Lower leg skin (tissue), 4 donors: ENCODE results near the gene CACNG8. TPM values are rescaled to one million over a fixed set of nuclear protein-coding genes. Genes with fewer than 3 reads are reported as not detected.
"Not testable (repeated sequence)": the region's sequence is repeated elsewhere in the genome, so short reads cannot be mapped to it uniquely, and the experiment has no call there.

Source experiments
- DNase-seq, 2 donors: peaks; one replicate each; pipeline ENCODE4 v3.0.0-alpha.2; 2019; ENCODE audit warnings: low spot score in 2 of 2
- H3K4me3 ChIP-seq: fragments of 200-600 bp; sonication (generic); 2 replicates; pipeline ENCODE4 v1.5.1; 2017; ENCODE audit warnings: mild to moderate bottlenecking, low read depth; ENCODE audit not compliant: poor library complexity, severe bottlenecking
- POLR2A ChIP-seq, 2 donors: fragments of 450-650 bp; IDR thresholded peaks; one replicate each; pipeline ENCODE4 v1.6.1; 2016 to 2017; ENCODE audit warnings: antibody characterized with exemption in 2 of 2, mild to moderate bottlenecking in 1 of 2, moderate library complexity in 1 of 2
- WGBS, 2 donors: methylation state at CpG; one replicate each; pipeline ENCODE4 v1.1.5; 2018; 5-methylcytosine and 5-hydroxymethylcytosine counted together
- intact Hi-C: fragments of 100-400 bp; cut with DNase I; formaldehyde crosslinking; loops from one replicate; pipeline ENCODE4 v1.15.0; 2023; ENCODE audit warnings: low total_unique reads
- microRNA counts, 2 donors: library from miRNA; unstranded; fragments of <30 nt; microRNA quantifications; one replicate each; lab custom pipeline; 2016
- total RNA-seq, 4 donors: library from RNA; depleted of rRNA; stranded (reverse); fragments of >200 nt; gene quantifications; one replicate each; pipeline ENCODE4 v1.1.0, GENCODE V29; 2016
- TF ChIP-seq, protein P1 (sequence below), 3 donors: fragments of 450-650 bp; IDR thresholded peaks; one replicate each; pipeline ENCODE4 v1.5.1; 2016; ENCODE audit warnings: antibody characterized with exemption in 3 of 3, mild to moderate bottlenecking in 3 of 3, moderate library complexity in 2 of 3

CACNG8 gene
- total RNA-seq, 4 donors from 2014 or later = 0.05 to 0.08 TPM; not detected in 2

DNA sequence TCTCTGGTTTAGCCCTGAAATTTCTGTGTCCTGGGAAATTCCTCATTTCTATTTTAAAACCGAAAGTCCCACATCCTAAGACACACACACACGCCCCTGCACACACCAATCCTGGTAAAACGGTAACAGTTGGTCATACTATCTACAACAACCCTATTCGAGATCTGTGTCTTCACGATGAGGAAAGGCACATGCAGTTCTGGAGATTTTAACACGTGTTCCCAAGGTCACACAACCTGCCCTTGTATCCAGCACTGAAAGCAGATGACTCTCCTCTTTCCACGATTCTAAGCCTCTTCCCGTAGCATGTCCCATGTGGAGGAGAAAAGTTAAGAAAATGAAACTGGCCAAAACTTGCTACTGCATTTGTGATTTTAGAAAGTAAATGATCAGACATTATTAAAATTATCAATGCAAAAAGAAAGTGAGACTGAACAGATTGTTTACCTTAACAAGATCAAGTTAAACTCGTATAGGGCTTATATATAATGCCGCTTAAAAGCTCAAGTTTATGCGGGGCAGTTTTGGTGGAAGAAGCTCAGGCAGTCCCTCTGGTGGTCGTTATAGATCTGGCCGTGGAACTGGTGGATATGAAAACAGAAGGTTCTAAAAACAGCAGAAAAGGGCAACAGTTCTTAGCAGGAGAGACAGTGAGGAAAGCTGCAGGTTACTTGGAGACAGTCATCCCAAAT, 68.3 kb downstream of the CACNG8 start:
- TF ChIP-seq POLR2A (IDR thresholded peaks at IDR 0.05) = no peak
- TF ChIP-seq, protein P1, sequence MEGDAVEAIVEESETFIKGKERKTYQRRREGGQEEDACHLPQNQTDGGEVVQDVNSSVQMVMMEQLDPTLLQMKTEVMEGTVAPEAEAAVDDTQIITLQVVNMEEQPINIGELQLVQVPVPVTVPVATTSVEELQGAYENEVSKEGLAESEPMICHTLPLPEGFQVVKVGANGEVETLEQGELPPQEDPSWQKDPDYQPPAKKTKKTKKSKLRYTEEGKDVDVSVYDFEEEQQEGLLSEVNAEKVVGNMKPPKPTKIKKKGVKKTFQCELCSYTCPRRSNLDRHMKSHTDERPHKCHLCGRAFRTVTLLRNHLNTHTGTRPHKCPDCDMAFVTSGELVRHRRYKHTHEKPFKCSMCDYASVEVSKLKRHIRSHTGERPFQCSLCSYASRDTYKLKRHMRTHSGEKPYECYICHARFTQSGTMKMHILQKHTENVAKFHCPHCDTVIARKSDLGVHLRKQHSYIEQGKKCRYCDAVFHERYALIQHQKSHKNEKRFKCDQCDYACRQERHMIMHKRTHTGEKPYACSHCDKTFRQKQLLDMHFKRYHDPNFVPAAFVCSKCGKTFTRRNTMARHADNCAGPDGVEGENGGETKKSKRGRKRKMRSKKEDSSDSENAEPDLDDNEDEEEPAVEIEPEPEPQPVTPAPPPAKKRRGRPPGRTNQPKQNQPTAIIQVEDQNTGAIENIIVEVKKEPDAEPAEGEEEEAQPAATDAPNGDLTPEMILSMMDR (IDR thresholded peaks at IDR 0.05) = no peak
- no peak overlapping the region for H3K4me3 ChIP-seq
- intact Hi-C loops = no loop called here
- WGBS, 2 donors = 35 to 44% methylated on average over 13 of the region's 13 CpGs
- no peak for DNase-seq

DNA sequence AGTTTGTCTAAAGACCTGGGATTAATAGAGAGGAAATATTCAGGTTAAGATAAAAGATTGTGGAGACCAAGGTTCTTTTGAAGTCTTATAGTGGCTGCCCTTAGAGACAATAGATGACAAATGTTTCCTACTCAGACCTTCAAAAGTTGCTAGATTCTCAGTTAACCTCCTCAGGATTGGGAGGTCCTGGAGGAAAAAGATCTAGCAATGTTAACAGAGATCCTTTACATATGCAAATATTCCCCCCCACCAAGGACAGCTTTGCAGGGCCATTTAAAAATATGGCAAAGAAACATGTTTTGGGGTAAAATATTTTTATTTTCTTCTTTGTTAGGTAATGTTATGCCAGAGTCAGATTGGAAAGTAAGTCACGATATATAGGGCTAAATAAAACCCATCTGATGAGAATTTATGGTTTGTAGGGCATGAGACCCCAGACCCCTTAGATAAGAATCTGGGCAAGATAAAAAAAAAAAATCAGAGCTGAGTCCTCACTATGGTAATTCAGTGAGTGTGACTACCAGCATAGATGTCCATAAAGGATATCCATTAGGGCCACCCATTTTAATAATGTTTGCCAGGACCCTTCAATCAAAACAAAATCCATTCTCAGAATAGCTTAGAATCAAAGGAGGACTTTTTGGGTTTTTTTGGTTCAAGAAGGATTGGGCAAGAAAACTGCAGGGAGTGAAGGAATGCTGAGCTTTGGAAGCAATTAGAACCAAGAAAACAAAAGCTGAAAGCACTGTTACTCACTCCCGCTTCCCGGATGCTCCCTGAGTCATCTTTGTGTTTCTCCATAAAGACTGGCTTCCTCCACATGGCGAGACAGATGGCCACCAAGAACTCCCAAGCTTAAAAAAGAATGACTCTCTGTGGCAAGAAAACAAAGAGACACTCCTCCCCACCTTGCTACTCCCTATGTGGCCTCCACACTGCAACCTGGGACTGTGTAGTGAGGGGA, 72.8 kb downstream of the CACNG8 start:
- 46 to 49% methylated on average over 4 of the region's 4 CpGs for WGBS, 2 donors
- no peak overlapping the region for H3K4me3 ChIP-seq
- DNase-seq = no peak
- intact Hi-C loops = no loop called here
- no peak for TF ChIP-seq POLR2A (IDR thresholded peaks at IDR 0.05)
- TF ChIP-seq, protein P1 (IDR thresholded peaks at IDR 0.05) = no peak

DNA sequence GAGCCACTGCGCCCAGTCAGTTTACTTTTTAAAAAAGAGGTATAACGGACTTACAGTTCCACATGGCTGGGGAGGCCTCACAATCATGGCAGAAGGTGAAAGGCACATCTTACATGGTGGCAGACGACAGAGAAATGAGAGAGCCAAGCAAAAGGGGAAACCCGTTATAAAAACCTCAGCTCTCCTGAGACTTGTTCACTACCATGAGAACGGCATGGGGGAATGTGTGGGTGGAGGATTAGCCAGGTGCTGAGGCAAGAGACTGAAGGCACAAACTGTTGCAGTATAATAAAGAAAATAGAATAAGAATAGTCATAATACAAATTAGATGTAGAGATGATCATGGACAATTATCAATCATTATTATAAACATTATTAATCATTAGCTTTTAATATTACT, 73.8 kb downstream of the CACNG8 start:
- H3K4me3 ChIP-seq, intact Hi-C loops, DNase-seq: not testable (repeated sequence)
- WGBS, 2 donors = 68 to 72% methylated on average over 5 of the region's 5 CpGs

MicroRNA genes within 50 kb of the gene (microRNA counts, 767-probe panel; counts per million panel counts)
- microRNA hsa-miR-935 (lab: Ali Mortazavi, UCI) = 0 to 358 counts per million in 2 donors

Other genes starting within 250 kb of the CACNG8 start
- gene NLRP12, start 138.6 kb upstream of the CACNG8 start, total RNA-seq = under 1 TPM in 2 of 4 donors, not detected in 2; 0.04 to 0.23 TPM
- gene MYADM, start 95.1 kb upstream of the CACNG8 start, total RNA-seq = 10 to 100 TPM; 20.4 to 49.2 (median 33.6) TPM
- gene PRKCG, start 80.7 kb upstream of the CACNG8 start, total RNA-seq = not detected
- not detected for gene CACNG7, start 53.7 kb upstream of the CACNG8 start, total RNA-seq
- not detected for gene CACNG6, start 28.7 kb downstream of the CACNG8 start, total RNA-seq
- not detected for gene VSTM1, start 101.0 kb downstream of the CACNG8 start, total RNA-seq
- gene TARM1, start 118.4 kb downstream of the CACNG8 start, total RNA-seq = not detected
- 1 to 10 TPM; 1.9 to 6.5 (median 3.7) TPM for gene OSCAR, start 137.9 kb downstream of the CACNG8 start, total RNA-seq
- 10 to 100 TPM in 3 of 4 donors, 1 to 10 TPM in 1; 2.7 to 39.4 (median 30.2) TPM for gene NDUFA3, start 139.9 kb downstream of the CACNG8 start, total RNA-seq
- 10 to 100 TPM; 11.1 to 20.4 (median 16.0) TPM for gene TFPT, start 152.7 kb downstream of the CACNG8 start, total RNA-seq
- gene PRPF31, start 152.8 kb downstream of the CACNG8 start, total RNA-seq = 10 to 100 TPM; 39.2 to 65.1 (median 47.3) TPM
- 10 to 100 TPM; 19.5 to 56.9 (median 37.1) TPM for gene CNOT3, start 174.8 kb downstream of the CACNG8 start, total RNA-seq
- 1 to 10 TPM; 6.0 to 8.4 (median 6.6) TPM for gene LENG1, start 196.8 kb downstream of the CACNG8 start, total RNA-seq
- gene TMC4, start 210.2 kb downstream of the CACNG8 start, total RNA-seq = 1 to 10 TPM; 2.4 to 9.3 (median 6.3) TPM
- 100 to 1,000 TPM in 1 of 4 donors, 10 to 100 TPM in 3; 57.4 to 117 (median 62.2) TPM for gene MBOAT7, start 226.6 kb downstream of the CACNG8 start, total RNA-seq
- gene TSEN34, start 228.4 kb downstream of the CACNG8 start, total RNA-seq = 100 to 1,000 TPM in 2 of 4 donors, 10 to 100 TPM in 2; 80.5 to 118 (median 107) TPM
- gene RPS9, start 237.9 kb downstream of the CACNG8 start, total RNA-seq = 1,000 to 10,000 TPM; 2,457 to 3,045 (median 2,759) TPM